Caco-2 (cell line): ENCODE data around the gene NADK2. TPM values are rescaled to one million over a fixed set of nuclear protein-coding genes. Genes with fewer than 3 reads are reported as not detected.

Experiments
- BruUV-seq: library from RNA; stranded (reverse); fragments of 400-500 nt; replicated peaks from 2 replicates; lab custom pipeline; 2021; lab: Mats Ljungman, UMichigan
- CTCF ChIA-PET: fragments of 300-600 bp; sonication (Branson Sonifier 250); formaldehyde crosslinking; loops from one replicate; lab custom pipeline; 2022; ENCODE audit warnings: antibody characterized with exemption; lab: Charles Lee
- POLR2A ChIA-PET: fragments of 300-600 bp; sonication (Branson Sonifier 250); formaldehyde crosslinking; loops from one replicate; lab custom pipeline; 2022; ENCODE audit warnings: antibody characterized with exemption; lab: Charles Lee
- DNase-seq, 2 experiments: peaks; one replicate each; pipeline versions ENCODE4 v3.0.0 to v3.0.0-alpha.2; 2020 to 2022
- H3K27me3 ChIP-seq: replicated peaks from 2 replicates; pipeline ENCODE4 v1.6.0; 2011; ENCODE audit warnings: low read length; ENCODE audit not compliant: control insufficient read depth, insufficient read depth
- H3K36me3 ChIP-seq: 2 replicates; pipeline ENCODE4 v1.5.1; 2011; ENCODE audit warnings: low read length; ENCODE audit not compliant: control insufficient read depth, insufficient read depth
- H3K4me1 ChIP-seq: fragments of 250-450 bp; sonication (Bioruptor Pico); 2 replicates; pipeline ENCODE4 v1.5.1; 2020; ENCODE audit warnings: mild to moderate bottlenecking
- H3K4me3 ChIP-seq: 2 replicates; pipeline ENCODE4 v1.5.1; 2011; ENCODE audit warnings: low read depth, mild to moderate bottlenecking, control low read depth, low read length
- H3K9me3 ChIP-seq: fragments of 250-450 bp; sonication (Bioruptor Pico); 2 replicates; pipeline ENCODE4 v1.5.1; 2020; ENCODE audit warnings: mild to moderate bottlenecking, moderate library complexity
- H3K27ac Mint-ChIP-seq: one replicate; pipeline ENCODE4 v1.8.0; 2022; ENCODE audit warnings: mixed read lengths; ENCODE audit not compliant: unreplicated experiment
- H3K27me3 Mint-ChIP-seq: one replicate; pipeline ENCODE4 v1.8.0; 2022; ENCODE audit warnings: mixed read lengths; ENCODE audit not compliant: insufficient read depth, unreplicated experiment
- H3K36me3 Mint-ChIP-seq: one replicate; pipeline ENCODE4 v1.8.0; 2022; ENCODE audit warnings: mild to moderate bottlenecking, mixed read lengths; ENCODE audit not compliant: insufficient read depth, unreplicated experiment
- H3K4me1 Mint-ChIP-seq: one replicate; pipeline ENCODE4 v1.8.0; 2022; ENCODE audit warnings: low read depth, mixed read lengths; ENCODE audit not compliant: unreplicated experiment
- H3K4me3 Mint-ChIP-seq: one replicate; pipeline ENCODE4 v1.8.0; 2022; ENCODE audit warnings: mild to moderate bottlenecking, moderate library complexity, mixed read lengths; ENCODE audit not compliant: unreplicated experiment
- H3K9me3 Mint-ChIP-seq: one replicate; pipeline ENCODE4 v1.8.0; 2022; ENCODE audit warnings: mixed read lengths; ENCODE audit not compliant: unreplicated experiment
- CTCF ChIP-seq, 2 experiments: fragments of 200-600 bp in 1 of 2; IDR thresholded peaks; 1 replicate in 1 of 2; 2 replicates in 1 of 2; pipeline versions ENCODE4 v1.5.1 to v1.8.0; 2011 to 2022; ENCODE audit warnings: antibody characterized with exemption in 1 of 2, control low read depth in 1 of 2, inconsistent platforms in 1 of 2, low read depth in 1 of 2, low read length in 1 of 2, mild to moderate bottlenecking in 1 of 2, moderate library complexity in 1 of 2; ENCODE audit not compliant: insufficient read depth in 1 of 2, severe bottlenecking in 1 of 2, unreplicated experiment in 1 of 2
- intact Hi-C: fragments of 100-400 bp; cut with micrococcal nuclease; formaldehyde crosslinking; loops from one replicate; pipeline ENCODE4 v1.10.0; 2022; ENCODE audit not compliant: unreplicated experiment
- total RNA-seq: library from RNA; stranded (reverse); gene quantifications from 2 replicates; pipeline ENCODE4 v1.2.3, GENCODE V29; 2022

Gene NADK2
- total RNA-seq, 1 experiment from 2014 or later: 79.4 TPM

GRCh38 chr5:36156121-36156601 is 85.6 kb downstream of the NADK2 start:
- H3K4me3 ChIP-seq: no peak overlapping the region
- H3K27me3 Mint-ChIP-seq: no peaks in the 10 kb centered on the region
- POLR2A ChIA-PET: interaction anchor here (0.5 to 1.1 kb wide), 3 partner anchors 77 to 243 kb away, joined by 3 to 4 read pairs (median 3); no protein-coding TSS in a partner anchor

GRCh38 chr5:36155291-36155690 is 86.4 kb downstream of the NADK2 start:
- H3K27ac Mint-ChIP-seq: no peak overlapping the region
- Histone ChIP-seq H3K4me3 (no peak overlapping the region), H3K9me3 (peaks cover 5% of the 10 kb centered on the region; the same call in 1 of the 2 replicates), H3K36me3 (peaks cover 7% of the 10 kb centered on the region), H3K4me1 (peaks cover 74% of the 10 kb centered on the region), H3K27me3 (no peaks in the 10 kb centered on the region)
- ChIA-PET POLR2A (interaction anchor here (1.1 kb wide), 1 partner anchor 76 kb away, joined by 4 read pairs; no protein-coding TSS in a partner anchor), CTCF (no interaction called here)
- intact Hi-C loops: no loop called here
- DNase-seq: no peak
- no TSS peak for BruUV-seq
- H3K9me3 Mint-ChIP-seq: peaks cover 9% of the 10 kb centered on the region
- H3K27me3 Mint-ChIP-seq: no peaks in the 10 kb centered on the region
- H3K36me3 Mint-ChIP-seq: peaks cover 84% of the 10 kb centered on the region
- H3K4me3 Mint-ChIP-seq: peak overlapping the region; percentile 43
- H3K4me1 Mint-ChIP-seq: peaks cover 55% of the 10 kb centered on the region
- no peak for TF ChIP-seq CTCF (IDR thresholded peaks at IDR 0.05; ENCODE audit: insufficient read depth in 1 of 2, low read depth in 1 of 2, low read length in 1 of 2, severe bottlenecking in 1 of 2, unreplicated experiment in 1 of 2)

More at GRCh38 chr5:36156121-36156601, 85.6 kb downstream of the NADK2 start:
- Histone ChIP-seq H3K9me3 (peaks cover 5% of the 10 kb centered on the region; the same call in 1 of the 2 replicates), H3K27me3 (no peaks in the 10 kb centered on the region), H3K4me1 (peaks cover 79% of the 10 kb centered on the region), H3K36me3 (peaks cover 7% of the 10 kb centered on the region)
- DNase-seq: peak; percentile 80 to 88
- intact Hi-C loops: loop anchor here (1.0 to 2.0 kb wide), 3 partner anchors 25 to 240 kb away; no protein-coding TSS in a partner anchor
- Mint-ChIP-seq H3K9me3 (peaks cover 9% of the 10 kb centered on the region), H3K4me3 (peak overlapping the region; percentile 43), H3K36me3 (peaks cover 93% of the 10 kb centered on the region), H3K4me1 (peaks cover 53% of the 10 kb centered on the region), H3K27ac (peak overlapping the region; percentile 74)
- BruUV-seq: no TSS peak
- no peak for TF ChIP-seq CTCF (IDR thresholded peaks at IDR 0.05; ENCODE audit: insufficient read depth in 1 of 2, low read depth in 1 of 2, low read length in 1 of 2, severe bottlenecking in 1 of 2, unreplicated experiment in 1 of 2)
- CTCF ChIA-PET: interaction anchor here (0.6 to 1.5 kb wide), 2 partner anchors 77 to 109 kb away, joined by 5 to 11 read pairs; no protein-coding TSS in a partner anchor

- H3K27ac Mint-ChIP-seq: peak overlapping the region; percentile 63
- H3K4me3 Mint-ChIP-seq: peak overlapping the region; percentile 75
Measured at GRCh38 chr5:36153726-36154125, 88.0 kb downstream of the NADK2 start.

More at GRCh38 chr5:36153726-36154125, 88.0 kb downstream of the NADK2 start:
- no peaks in the 10 kb centered on the region for H3K27me3 Mint-ChIP-seq
- POLR2A ChIA-PET: interaction anchor here (0.6 kb wide), 2 partner anchors 495 to 1224 kb away, joined by 3 to 5 read pairs; no protein-coding TSS in a partner anchor
- Histone ChIP-seq H3K27me3 (no peaks in the 10 kb centered on the region), H3K9me3 (peaks cover 5% of the 10 kb centered on the region; the same call in 1 of the 2 replicates), H3K36me3 (peaks cover 6% of the 10 kb centered on the region; the same call in 1 of the 2 replicates), H3K4me3 (peak overlapping the region; percentile 98), H3K4me1 (peaks cover 66% of the 10 kb centered on the region)
- intact Hi-C loops: loop anchor here (2.0 kb wide), 2 partner anchors 29 to 75 kb away; no protein-coding TSS in a partner anchor
- H3K9me3 Mint-ChIP-seq: peaks cover 9% of the 10 kb centered on the region
- no TSS peak for BruUV-seq
- peak; percentile 61 to 75 for DNase-seq
- H3K4me1 Mint-ChIP-seq: peaks cover 52% of the 10 kb centered on the region
- CTCF ChIA-PET: interaction anchor here (4.2 kb wide), 1 partner anchor 75 kb away, joined by 36 read pairs; no protein-coding TSS in a partner anchor
- TF ChIP-seq CTCF (IDR thresholded peaks at IDR 0.05; ENCODE audit: insufficient read depth in 1 of 2, low read depth in 1 of 2, low read length in 1 of 2, severe bottlenecking in 1 of 2, unreplicated experiment in 1 of 2): no peak
- peaks cover 69% of the 10 kb centered on the region for H3K36me3 Mint-ChIP-seq
